ENCODE measurements around the gene GNAI1.

GNAI1 gene

GRCh38 chr7:80226629-80227028 lies 92.0 kb downstream of the GNAI1 start:
- no peak for DNase-seq (ENCODE audit: extremely low read depth, insufficient read length)
- H3K36me3 ChIP-seq (ENCODE audit: control insufficient read depth, insufficient read depth, low read length) = no peaks in the 10 kb centered on the region
- no peaks in the 10 kb centered on the region for H3K27me3 ChIP-seq (replicated peaks; ENCODE audit: control insufficient read depth, insufficient read depth, low read length)
- TF ChIP-seq CTCF (IDR thresholded peaks at IDR 0.05; ENCODE audit: insufficient read depth, low read length, poor library complexity, severe bottlenecking) = no peak
- no peak overlapping the region for H3K4me3 ChIP-seq (replicated peaks; ENCODE audit: low read depth, low read length)

- H3K27me3 ChIP-seq (replicated peaks; ENCODE audit: control insufficient read depth, insufficient read depth, low read length) = no peaks in the 10 kb centered on the region
- H3K36me3 ChIP-seq (ENCODE audit: control insufficient read depth, insufficient read depth, low read length) = no peaks in the 10 kb centered on the region
- H3K4me3 ChIP-seq (replicated peaks; ENCODE audit: low read depth, low read length) = no peak overlapping the region
- no peak for TF ChIP-seq CTCF (IDR thresholded peaks at IDR 0.05; ENCODE audit: insufficient read depth, low read length, poor library complexity, severe bottlenecking)
- DNase-seq (ENCODE audit: extremely low read depth, insufficient read length) = no peak
Observed at GRCh38 chr7:80230327-80230726, 95.7 kb downstream of the GNAI1 start.

- TF ChIP-seq CTCF (IDR thresholded peaks at IDR 0.05; ENCODE audit: insufficient read depth, low read length, poor library complexity, severe bottlenecking) = no peak
- H3K27me3 ChIP-seq (replicated peaks; ENCODE audit: control insufficient read depth, insufficient read depth, low read length) = no peaks in the 10 kb centered on the region
- no peak overlapping the region for H3K4me3 ChIP-seq (replicated peaks; ENCODE audit: low read depth, low read length)
- DNase-seq (ENCODE audit: extremely low read depth, insufficient read length) = no peak
- H3K36me3 ChIP-seq (ENCODE audit: control insufficient read depth, insufficient read depth, low read length) = no peaks in the 10 kb centered on the region
Observed at GRCh38 chr7:80231707-80232106, 97.1 kb downstream of the GNAI1 start.

- no peak for DNase-seq (ENCODE audit: extremely low read depth, insufficient read length)
- Histone ChIP-seq H3K36me3 (ENCODE audit: control insufficient read depth, insufficient read depth, low read length) (no peaks in the 10 kb centered on the region), H3K27me3 (replicated peaks; ENCODE audit: control insufficient read depth, insufficient read depth, low read length) (no peaks in the 10 kb centered on the region), H3K4me3 (replicated peaks; ENCODE audit: low read depth, low read length) (no peak overlapping the region)
- TF ChIP-seq CTCF (IDR thresholded peaks at IDR 0.05; ENCODE audit: insufficient read depth, low read length, poor library complexity, severe bottlenecking) = no peak
Observed at GRCh38 chr7:80232979-80233724, 98.5 kb downstream of the GNAI1 start.

- H3K36me3 ChIP-seq (ENCODE audit: control insufficient read depth, insufficient read depth, low read length) = no peaks in the 10 kb centered on the region
- no peak for DNase-seq (ENCODE audit: extremely low read depth, insufficient read length)
- no peaks in the 10 kb centered on the region for H3K27me3 ChIP-seq (replicated peaks; ENCODE audit: control insufficient read depth, insufficient read depth, low read length)
- TF ChIP-seq CTCF (IDR thresholded peaks at IDR 0.05; ENCODE audit: insufficient read depth, low read length, poor library complexity, severe bottlenecking) = no peak
- H3K4me3 ChIP-seq (replicated peaks; ENCODE audit: low read depth, low read length) = no peak overlapping the region
Observed at GRCh38 chr7:80235334-80235733, 100.7 kb downstream of the GNAI1 start.

GRCh38 chr7:80236681-80237080 lies 102.0 kb downstream of the GNAI1 start:
- H3K4me3 ChIP-seq (replicated peaks; ENCODE audit: low read depth, low read length) = no peak overlapping the region
- H3K27me3 ChIP-seq (replicated peaks; ENCODE audit: control insufficient read depth, insufficient read depth, low read length) = no peaks in the 10 kb centered on the region
- no peak for DNase-seq (ENCODE audit: extremely low read depth, insufficient read length)
- TF ChIP-seq CTCF (IDR thresholded peaks at IDR 0.05; ENCODE audit: insufficient read depth, low read length, poor library complexity, severe bottlenecking) = no peak
- no peaks in the 10 kb centered on the region for H3K36me3 ChIP-seq (ENCODE audit: control insufficient read depth, insufficient read depth, low read length)

All from GM06990 (cell line).